Measurements from ENCODE around the gene LBHD2.

- TF ChIP-seq, protein P1, sequence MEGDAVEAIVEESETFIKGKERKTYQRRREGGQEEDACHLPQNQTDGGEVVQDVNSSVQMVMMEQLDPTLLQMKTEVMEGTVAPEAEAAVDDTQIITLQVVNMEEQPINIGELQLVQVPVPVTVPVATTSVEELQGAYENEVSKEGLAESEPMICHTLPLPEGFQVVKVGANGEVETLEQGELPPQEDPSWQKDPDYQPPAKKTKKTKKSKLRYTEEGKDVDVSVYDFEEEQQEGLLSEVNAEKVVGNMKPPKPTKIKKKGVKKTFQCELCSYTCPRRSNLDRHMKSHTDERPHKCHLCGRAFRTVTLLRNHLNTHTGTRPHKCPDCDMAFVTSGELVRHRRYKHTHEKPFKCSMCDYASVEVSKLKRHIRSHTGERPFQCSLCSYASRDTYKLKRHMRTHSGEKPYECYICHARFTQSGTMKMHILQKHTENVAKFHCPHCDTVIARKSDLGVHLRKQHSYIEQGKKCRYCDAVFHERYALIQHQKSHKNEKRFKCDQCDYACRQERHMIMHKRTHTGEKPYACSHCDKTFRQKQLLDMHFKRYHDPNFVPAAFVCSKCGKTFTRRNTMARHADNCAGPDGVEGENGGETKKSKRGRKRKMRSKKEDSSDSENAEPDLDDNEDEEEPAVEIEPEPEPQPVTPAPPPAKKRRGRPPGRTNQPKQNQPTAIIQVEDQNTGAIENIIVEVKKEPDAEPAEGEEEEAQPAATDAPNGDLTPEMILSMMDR (IDR thresholded peaks at IDR 0.05; ENCODE audit: poor library complexity, severe bottlenecking), result no peak
- TF ChIP-seq, protein P2, sequence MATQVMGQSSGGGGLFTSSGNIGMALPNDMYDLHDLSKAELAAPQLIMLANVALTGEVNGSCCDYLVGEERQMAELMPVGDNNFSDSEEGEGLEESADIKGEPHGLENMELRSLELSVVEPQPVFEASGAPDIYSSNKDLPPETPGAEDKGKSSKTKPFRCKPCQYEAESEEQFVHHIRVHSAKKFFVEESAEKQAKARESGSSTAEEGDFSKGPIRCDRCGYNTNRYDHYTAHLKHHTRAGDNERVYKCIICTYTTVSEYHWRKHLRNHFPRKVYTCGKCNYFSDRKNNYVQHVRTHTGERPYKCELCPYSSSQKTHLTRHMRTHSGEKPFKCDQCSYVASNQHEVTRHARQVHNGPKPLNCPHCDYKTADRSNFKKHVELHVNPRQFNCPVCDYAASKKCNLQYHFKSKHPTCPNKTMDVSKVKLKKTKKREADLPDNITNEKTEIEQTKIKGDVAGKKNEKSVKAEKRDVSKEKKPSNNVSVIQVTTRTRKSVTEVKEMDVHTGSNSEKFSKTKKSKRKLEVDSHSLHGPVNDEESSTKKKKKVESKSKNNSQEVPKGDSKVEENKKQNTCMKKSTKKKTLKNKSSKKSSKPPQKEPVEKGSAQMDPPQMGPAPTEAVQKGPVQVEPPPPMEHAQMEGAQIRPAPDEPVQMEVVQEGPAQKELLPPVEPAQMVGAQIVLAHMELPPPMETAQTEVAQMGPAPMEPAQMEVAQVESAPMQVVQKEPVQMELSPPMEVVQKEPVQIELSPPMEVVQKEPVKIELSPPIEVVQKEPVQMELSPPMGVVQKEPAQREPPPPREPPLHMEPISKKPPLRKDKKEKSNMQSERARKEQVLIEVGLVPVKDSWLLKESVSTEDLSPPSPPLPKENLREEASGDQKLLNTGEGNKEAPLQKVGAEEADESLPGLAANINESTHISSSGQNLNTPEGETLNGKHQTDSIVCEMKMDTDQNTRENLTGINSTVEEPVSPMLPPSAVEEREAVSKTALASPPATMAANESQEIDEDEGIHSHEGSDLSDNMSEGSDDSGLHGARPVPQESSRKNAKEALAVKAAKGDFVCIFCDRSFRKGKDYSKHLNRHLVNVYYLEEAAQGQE (IDR thresholded peaks at IDR 0.05; ENCODE audit: borderline replicate concordance), result no peak
- no peak for TF ChIP-seq MXI1 (conservative IDR thresholded peaks at IDR 0.05; ENCODE audit: poor library complexity, severe bottlenecking)
- TF ChIP-seq EP300 (conservative IDR thresholded peaks at IDR 0.05; ENCODE audit: poor library complexity, severe bottlenecking), result no peak
These were observed 39.9 kb downstream of the LBHD2 start for GRCh38 chr14:103123634-103124500.

All from neural cell (in vitro differentiated cells).